Panc1 (cell line): Measurements from ENCODE around the gene TERT.

Source experiments
- POLR2AphosphoS5 ChIP-seq: IDR thresholded peaks from 2 replicates; pipeline ENCODE4 v1.6.1; 2012; ENCODE audit warnings: mild to moderate bottlenecking, low read depth, low read length, moderate library complexity
- SIN3A ChIP-seq: IDR thresholded peaks from 2 replicates; pipeline ENCODE4 v1.6.1; 2012; ENCODE audit warnings: low read depth, mild to moderate bottlenecking, low read length, moderate library complexity, borderline replicate concordance; ENCODE audit not compliant: insufficient read depth
- TF ChIP-seq, protein P1 (sequence below): fragments of 450-650 bp; IDR thresholded peaks from 2 replicates; pipeline ENCODE4 v1.5.1; 2017; ENCODE audit warnings: mild to moderate bottlenecking
- TF ChIP-seq, protein P2 (sequence below), 2 experiments: IDR thresholded peaks; 2 replicates each; pipeline ENCODE4 v1.6.1; 2011 to 2012; ENCODE audit warnings: low read depth in 2 of 2, control low read depth in 1 of 2, low read length in 1 of 2, mild to moderate bottlenecking in 1 of 2, moderate library complexity in 1 of 2; ENCODE audit not compliant: insufficient read depth in 1 of 2

DNA sequence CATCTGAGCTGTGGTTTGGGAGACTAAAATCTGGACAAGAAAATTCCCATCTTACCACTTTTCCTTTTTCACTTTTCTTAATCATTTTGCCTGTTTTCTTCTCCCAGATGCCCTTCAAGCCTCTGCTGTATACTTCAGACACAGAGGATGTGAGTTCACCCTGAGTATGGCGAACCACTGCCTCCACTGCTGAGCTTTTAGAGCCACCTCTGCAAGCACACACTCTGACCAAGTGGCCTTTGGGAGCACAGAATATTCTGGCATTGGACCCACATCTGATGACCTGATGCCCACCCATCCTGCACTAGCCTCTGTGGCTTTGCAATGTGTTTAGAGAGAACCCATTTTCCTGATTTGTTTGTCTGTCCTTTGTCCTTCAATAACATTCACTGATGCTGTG is 32.5 kb downstream of the TERT start:
- TF ChIP-seq, protein P1, sequence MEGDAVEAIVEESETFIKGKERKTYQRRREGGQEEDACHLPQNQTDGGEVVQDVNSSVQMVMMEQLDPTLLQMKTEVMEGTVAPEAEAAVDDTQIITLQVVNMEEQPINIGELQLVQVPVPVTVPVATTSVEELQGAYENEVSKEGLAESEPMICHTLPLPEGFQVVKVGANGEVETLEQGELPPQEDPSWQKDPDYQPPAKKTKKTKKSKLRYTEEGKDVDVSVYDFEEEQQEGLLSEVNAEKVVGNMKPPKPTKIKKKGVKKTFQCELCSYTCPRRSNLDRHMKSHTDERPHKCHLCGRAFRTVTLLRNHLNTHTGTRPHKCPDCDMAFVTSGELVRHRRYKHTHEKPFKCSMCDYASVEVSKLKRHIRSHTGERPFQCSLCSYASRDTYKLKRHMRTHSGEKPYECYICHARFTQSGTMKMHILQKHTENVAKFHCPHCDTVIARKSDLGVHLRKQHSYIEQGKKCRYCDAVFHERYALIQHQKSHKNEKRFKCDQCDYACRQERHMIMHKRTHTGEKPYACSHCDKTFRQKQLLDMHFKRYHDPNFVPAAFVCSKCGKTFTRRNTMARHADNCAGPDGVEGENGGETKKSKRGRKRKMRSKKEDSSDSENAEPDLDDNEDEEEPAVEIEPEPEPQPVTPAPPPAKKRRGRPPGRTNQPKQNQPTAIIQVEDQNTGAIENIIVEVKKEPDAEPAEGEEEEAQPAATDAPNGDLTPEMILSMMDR, result no peak
- no peak for TF ChIP-seq SIN3A
- TF ChIP-seq, protein P2, sequence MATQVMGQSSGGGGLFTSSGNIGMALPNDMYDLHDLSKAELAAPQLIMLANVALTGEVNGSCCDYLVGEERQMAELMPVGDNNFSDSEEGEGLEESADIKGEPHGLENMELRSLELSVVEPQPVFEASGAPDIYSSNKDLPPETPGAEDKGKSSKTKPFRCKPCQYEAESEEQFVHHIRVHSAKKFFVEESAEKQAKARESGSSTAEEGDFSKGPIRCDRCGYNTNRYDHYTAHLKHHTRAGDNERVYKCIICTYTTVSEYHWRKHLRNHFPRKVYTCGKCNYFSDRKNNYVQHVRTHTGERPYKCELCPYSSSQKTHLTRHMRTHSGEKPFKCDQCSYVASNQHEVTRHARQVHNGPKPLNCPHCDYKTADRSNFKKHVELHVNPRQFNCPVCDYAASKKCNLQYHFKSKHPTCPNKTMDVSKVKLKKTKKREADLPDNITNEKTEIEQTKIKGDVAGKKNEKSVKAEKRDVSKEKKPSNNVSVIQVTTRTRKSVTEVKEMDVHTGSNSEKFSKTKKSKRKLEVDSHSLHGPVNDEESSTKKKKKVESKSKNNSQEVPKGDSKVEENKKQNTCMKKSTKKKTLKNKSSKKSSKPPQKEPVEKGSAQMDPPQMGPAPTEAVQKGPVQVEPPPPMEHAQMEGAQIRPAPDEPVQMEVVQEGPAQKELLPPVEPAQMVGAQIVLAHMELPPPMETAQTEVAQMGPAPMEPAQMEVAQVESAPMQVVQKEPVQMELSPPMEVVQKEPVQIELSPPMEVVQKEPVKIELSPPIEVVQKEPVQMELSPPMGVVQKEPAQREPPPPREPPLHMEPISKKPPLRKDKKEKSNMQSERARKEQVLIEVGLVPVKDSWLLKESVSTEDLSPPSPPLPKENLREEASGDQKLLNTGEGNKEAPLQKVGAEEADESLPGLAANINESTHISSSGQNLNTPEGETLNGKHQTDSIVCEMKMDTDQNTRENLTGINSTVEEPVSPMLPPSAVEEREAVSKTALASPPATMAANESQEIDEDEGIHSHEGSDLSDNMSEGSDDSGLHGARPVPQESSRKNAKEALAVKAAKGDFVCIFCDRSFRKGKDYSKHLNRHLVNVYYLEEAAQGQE (IDR thresholded peaks at IDR 0.05; ENCODE audit: insufficient read depth in 1 of 2, low read depth in 2 of 2, low read length in 1 of 2), result no peak
- TF ChIP-seq POLR2AphosphoS5, result no peak
